ENCODE data around the gene ACKR2. TPM values are rescaled to one million over a fixed set of nuclear protein-coding genes. Genes with fewer than 3 reads are reported as not detected.

Gene ACKR2
- polyA plus RNA-seq, 1 donor from 2014 or later = not detected

DNA sequence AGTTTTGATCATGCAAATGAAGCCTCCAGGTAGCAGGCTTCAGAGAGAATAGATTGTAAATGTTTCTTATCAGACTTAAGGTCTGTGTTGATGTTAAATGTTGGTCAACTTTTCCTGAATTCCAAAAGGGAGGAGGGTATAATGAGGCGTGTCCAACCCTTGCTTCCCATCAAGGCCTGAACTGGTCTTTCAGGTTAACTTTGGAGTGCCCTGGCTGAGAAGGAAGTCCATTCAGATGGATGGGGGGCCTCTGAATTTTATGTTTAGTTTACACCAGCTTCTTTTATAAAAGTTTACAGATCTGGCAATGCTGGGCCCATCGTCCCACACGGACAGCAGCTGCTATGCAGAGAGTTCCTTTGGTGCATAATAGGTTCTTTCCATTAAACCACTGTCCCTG, 45.1 kb upstream of the ACKR2 start:
- Histone ChIP-seq H2AFZ (ENCODE audit: low read depth, low read length) (no peak overlapping the region), H3K27ac (ENCODE audit: low read length) (no peak overlapping the region), H3F3A (ENCODE audit: insufficient read depth, low read length, poor library complexity, severe bottlenecking) (no peaks in the 10 kb centered on the region), H3K36me3 (ENCODE audit: insufficient read depth, low read length) (no peaks in the 10 kb centered on the region), H4K20me1 (ENCODE audit: insufficient read depth) (no peaks in the 10 kb centered on the region), H3K4me2 (ENCODE audit: low read length) (no peak overlapping the region), H3K9me3 (ENCODE audit: low read length) (no peaks in the 10 kb centered on the region), H3K9ac (ENCODE audit: low read length) (no peak overlapping the region), H3K79me2 (replicated peaks; ENCODE audit: insufficient read depth, low read length) (no peaks in the 10 kb centered on the region), H3K9me2 (ENCODE audit: insufficient read depth, low read length) (no peaks in the 10 kb centered on the region), H3K4me3 (ENCODE audit: low read length) (no peak overlapping the region), H3K27me3 (ENCODE audit: insufficient read depth, low read depth, low read length) (no peaks in the 10 kb centered on the region)
- TF ChIP-seq RAD21 (conservative IDR thresholded peaks at IDR 0.05) = no peak
- no peak for TF ChIP-seq TAF1 (IDR thresholded peaks at IDR 0.05; ENCODE audit: low read depth)
- TF ChIP-seq EP300 (conservative IDR thresholded peaks at IDR 0.05; ENCODE audit: poor library complexity, severe bottlenecking) = no peak
- TF ChIP-seq, protein P1, sequence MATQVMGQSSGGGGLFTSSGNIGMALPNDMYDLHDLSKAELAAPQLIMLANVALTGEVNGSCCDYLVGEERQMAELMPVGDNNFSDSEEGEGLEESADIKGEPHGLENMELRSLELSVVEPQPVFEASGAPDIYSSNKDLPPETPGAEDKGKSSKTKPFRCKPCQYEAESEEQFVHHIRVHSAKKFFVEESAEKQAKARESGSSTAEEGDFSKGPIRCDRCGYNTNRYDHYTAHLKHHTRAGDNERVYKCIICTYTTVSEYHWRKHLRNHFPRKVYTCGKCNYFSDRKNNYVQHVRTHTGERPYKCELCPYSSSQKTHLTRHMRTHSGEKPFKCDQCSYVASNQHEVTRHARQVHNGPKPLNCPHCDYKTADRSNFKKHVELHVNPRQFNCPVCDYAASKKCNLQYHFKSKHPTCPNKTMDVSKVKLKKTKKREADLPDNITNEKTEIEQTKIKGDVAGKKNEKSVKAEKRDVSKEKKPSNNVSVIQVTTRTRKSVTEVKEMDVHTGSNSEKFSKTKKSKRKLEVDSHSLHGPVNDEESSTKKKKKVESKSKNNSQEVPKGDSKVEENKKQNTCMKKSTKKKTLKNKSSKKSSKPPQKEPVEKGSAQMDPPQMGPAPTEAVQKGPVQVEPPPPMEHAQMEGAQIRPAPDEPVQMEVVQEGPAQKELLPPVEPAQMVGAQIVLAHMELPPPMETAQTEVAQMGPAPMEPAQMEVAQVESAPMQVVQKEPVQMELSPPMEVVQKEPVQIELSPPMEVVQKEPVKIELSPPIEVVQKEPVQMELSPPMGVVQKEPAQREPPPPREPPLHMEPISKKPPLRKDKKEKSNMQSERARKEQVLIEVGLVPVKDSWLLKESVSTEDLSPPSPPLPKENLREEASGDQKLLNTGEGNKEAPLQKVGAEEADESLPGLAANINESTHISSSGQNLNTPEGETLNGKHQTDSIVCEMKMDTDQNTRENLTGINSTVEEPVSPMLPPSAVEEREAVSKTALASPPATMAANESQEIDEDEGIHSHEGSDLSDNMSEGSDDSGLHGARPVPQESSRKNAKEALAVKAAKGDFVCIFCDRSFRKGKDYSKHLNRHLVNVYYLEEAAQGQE (IDR thresholded peaks at IDR 0.05; ENCODE audit: borderline replicate concordance) = no peak
- TF ChIP-seq MXI1 (conservative IDR thresholded peaks at IDR 0.05; ENCODE audit: poor library complexity, severe bottlenecking) = no peak

DNA sequence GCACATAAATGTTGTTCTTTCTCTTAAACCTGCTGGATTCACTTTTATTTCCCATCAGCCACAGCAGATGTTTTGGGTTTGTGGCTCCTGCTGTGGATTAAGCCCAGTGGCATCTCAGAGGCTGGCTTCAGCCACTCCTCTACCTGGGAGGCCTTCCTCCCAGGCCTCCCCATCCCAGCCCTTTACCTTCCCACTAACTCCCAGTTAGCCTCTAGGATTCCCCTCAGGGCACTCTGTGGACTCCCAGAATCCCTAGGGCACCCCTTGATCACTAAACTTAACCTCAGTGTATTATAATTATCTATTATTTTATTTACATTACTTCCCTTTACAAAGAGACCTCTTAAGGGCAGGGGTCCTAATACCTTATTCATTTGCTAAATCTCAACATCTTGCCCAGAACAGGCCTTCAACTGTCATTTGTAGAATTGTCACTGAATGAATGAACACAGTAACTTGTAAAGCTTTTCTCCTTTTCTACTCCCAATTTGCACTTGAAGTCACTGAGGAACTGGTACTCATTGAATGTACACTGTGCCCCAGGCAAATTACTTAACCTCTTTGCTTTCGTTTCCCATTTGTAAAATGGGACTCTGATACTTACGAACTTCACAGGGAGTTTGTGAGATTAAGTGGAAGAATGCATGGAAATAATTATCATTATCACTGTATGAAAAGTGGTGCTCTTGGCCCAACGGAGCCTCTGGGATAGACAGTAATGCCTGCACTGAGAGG, 44.5 kb upstream of the ACKR2 start:
- Histone ChIP-seq H3F3A (ENCODE audit: insufficient read depth, low read length, poor library complexity, severe bottlenecking) (no peaks in the 10 kb centered on the region), H3K9me2 (ENCODE audit: insufficient read depth, low read length) (no peaks in the 10 kb centered on the region), H4K20me1 (ENCODE audit: insufficient read depth) (no peaks in the 10 kb centered on the region), H3K27me3 (ENCODE audit: insufficient read depth, low read depth, low read length) (no peaks in the 10 kb centered on the region), H3K36me3 (ENCODE audit: insufficient read depth, low read length) (no peaks in the 10 kb centered on the region), H3K9ac (ENCODE audit: low read length) (no peak overlapping the region), H3K4me3 (ENCODE audit: low read length) (no peak overlapping the region), H3K27ac (ENCODE audit: low read length) (no peak overlapping the region), H3K79me2 (replicated peaks; ENCODE audit: insufficient read depth, low read length) (no peaks in the 10 kb centered on the region), H2AFZ (ENCODE audit: low read depth, low read length) (no peak overlapping the region), H3K9me3 (ENCODE audit: low read length) (no peaks in the 10 kb centered on the region), H3K4me2 (ENCODE audit: low read length) (no peak overlapping the region)
- TF ChIP-seq EZH2 (IDR thresholded peaks at IDR 0.05; ENCODE audit: borderline replicate concordance, insufficient read depth, low read length, poor library complexity, severe bottlenecking) = no peak
- no peak for TF ChIP-seq SMC3 (conservative IDR thresholded peaks at IDR 0.05; ENCODE audit: poor library complexity)
- no peak for TF ChIP-seq TAF1 (IDR thresholded peaks at IDR 0.05; ENCODE audit: low read depth)
- no peak for TF ChIP-seq RAD21 (conservative IDR thresholded peaks at IDR 0.05)
- TF ChIP-seq, protein P1 (IDR thresholded peaks at IDR 0.05; ENCODE audit: borderline replicate concordance) = no peak
- TF ChIP-seq POLR2AphosphoS5 (IDR thresholded peaks at IDR 0.05) = no peak

All from neural cell (in vitro differentiated cells).